Measurements from ENCODE around the gene PRICKLE2. TPM values are rescaled to one million over a fixed set of nuclear protein-coding genes. Genes with fewer than 3 reads are reported as not detected.

PRICKLE2 gene
- total and polyA plus RNA-seq, 3 donors from 2014 or later: 5.5 to 10.1 (median 9.1) TPM

GRCh38 chr3:64104006-64104405 lies 121.3 kb downstream of the PRICKLE2 start:
- no peaks in the 10 kb centered on the region for H3K9me3 ChIP-seq
- no peak overlapping the region for H3K27ac ChIP-seq
- H3K4me1 ChIP-seq: peaks cover 11% of the 10 kb centered on the region
- intact Hi-C loops (cut with DNase I; ENCODE audit: low total_unique reads): no loop called here
- no peaks in the 10 kb centered on the region for H3K27me3 ChIP-seq
- WGBS, 2 donors: 56 to 71% methylated on average over 3 of the region's 3 CpGs
- no peak overlapping the region for H3K4me3 ChIP-seq
- H3K36me3 ChIP-seq (ENCODE audit: low read depth, missing control alignments): no peaks in the 10 kb centered on the region
- TF ChIP-seq POLR2A (IDR thresholded peaks at IDR 0.05) (no peak), CTCF (IDR thresholded peaks at IDR 0.05) (no peak)
- no peak for DNase-seq

GRCh38 chr3:64103131-64103530 lies 122.1 kb downstream of the PRICKLE2 start:
- no peak overlapping the region for H3K4me3 ChIP-seq
- H3K36me3 ChIP-seq (ENCODE audit: low read depth, missing control alignments): no peaks in the 10 kb centered on the region
- WGBS, 2 donors: 88 to 95% methylated on average over 2 of the region's 2 CpGs
- intact Hi-C loops (cut with DNase I; ENCODE audit: low total_unique reads): no loop called here
- no peaks in the 10 kb centered on the region for H3K27me3 ChIP-seq
- no peak overlapping the region for H3K27ac ChIP-seq
- peaks cover 11% of the 10 kb centered on the region for H3K4me1 ChIP-seq
- DNase-seq: no peak
- TF ChIP-seq POLR2A (IDR thresholded peaks at IDR 0.05) (no peak), CTCF (IDR thresholded peaks at IDR 0.05) (no peak)
- no peaks in the 10 kb centered on the region for H3K9me3 ChIP-seq

GRCh38 chr3:64102147-64102546 lies 123.1 kb downstream of the PRICKLE2 start:
- Histone ChIP-seq H3K4me3 (no peak overlapping the region), H3K27ac (no peak overlapping the region), H3K36me3 (ENCODE audit: low read depth, missing control alignments) (no peaks in the 10 kb centered on the region), H3K27me3 (no peaks in the 10 kb centered on the region), H3K4me1 (peaks cover 11% of the 10 kb centered on the region), H3K9me3 (no peaks in the 10 kb centered on the region)
- no peak for TF ChIP-seq CTCF (IDR thresholded peaks at IDR 0.05)
- no peak for TF ChIP-seq POLR2A (IDR thresholded peaks at IDR 0.05)
- intact Hi-C loops (cut with DNase I; ENCODE audit: low total_unique reads): no loop called here
- DNase-seq: no peak
- 88 to 94% methylated on average over 2 of the region's 2 CpGs for WGBS, 2 donors

GRCh38 chr3:64099316-64099715 lies 126.0 kb downstream of the PRICKLE2 start:
- H3K4me1 ChIP-seq: peaks cover 1% of the 10 kb centered on the region
- no peaks in the 10 kb centered on the region for H3K27me3 ChIP-seq
- peak overlapping the region in 1 of 2 donors; percentile 20 for H3K4me3 ChIP-seq
- TF ChIP-seq CTCF (IDR thresholded peaks at IDR 0.05) (no peak), POLR2A (IDR thresholded peaks at IDR 0.05) (no peak)
- no peak for DNase-seq
- no peaks in the 10 kb centered on the region for H3K36me3 ChIP-seq (ENCODE audit: low read depth, missing control alignments)
- no peaks in the 10 kb centered on the region for H3K9me3 ChIP-seq
- no peak overlapping the region for H3K27ac ChIP-seq
- WGBS, 2 donors: 74 to 82% methylated on average over 13 to 26 of the region's 26 CpGs
- intact Hi-C loops (cut with DNase I; ENCODE audit: low total_unique reads): no loop called here

GRCh38 chr3:64098670-64099069 lies 126.6 kb downstream of the PRICKLE2 start:
- 57 to 77% methylated on average over 3 of the region's 3 CpGs for WGBS, 2 donors
- intact Hi-C loops (cut with DNase I; ENCODE audit: low total_unique reads): no loop called here
- no peak for DNase-seq
- Histone ChIP-seq H3K9me3 (no peaks in the 10 kb centered on the region), H3K27ac (no peak overlapping the region), H3K27me3 (no peaks in the 10 kb centered on the region), H3K36me3 (ENCODE audit: low read depth, missing control alignments) (no peaks in the 10 kb centered on the region), H3K4me1 (no peaks in the 10 kb centered on the region), H3K4me3 (no peak overlapping the region)
- no peak for TF ChIP-seq POLR2A (IDR thresholded peaks at IDR 0.05)
- TF ChIP-seq CTCF (IDR thresholded peaks at IDR 0.05): no peak

Data from testis (tissue), 3 donors.